AG04449 (cell line): ENCODE results near the gene IL15RA.

Experiments
- CTCF ChIA-PET: fragments of 350-600 bp; formaldehyde crosslinking; extraction: SDS; loops from one replicate; lab custom pipeline; 2021; ENCODE audit warnings: antibody characterized with exemption; lab: Yijun Ruan, JAX
- POLR2A ChIA-PET: fragments of 400-600, 350-600 bp; formaldehyde crosslinking; extraction: SDS; loops from one replicate; lab custom pipeline; 2020; ENCODE audit warnings: antibody characterized with exemption, inconsistent platforms; lab: Yijun Ruan, JAX
- DNase-seq: peaks from one replicate; pipeline ENCODE4 v3.0.0-alpha.2; 2010; ENCODE audit warnings: low read depth, low spot score
- H3K4me3 ChIP-seq: 2 replicates; pipeline ENCODE4 v1.5.1; 2011; ENCODE audit warnings: low read depth, mild to moderate bottlenecking, control low read depth, low read length
- CTCF ChIP-seq: IDR thresholded peaks from one replicate; pipeline ENCODE4 v1.5.1; 2011; ENCODE audit warnings: mild to moderate bottlenecking, moderate library complexity, low read length, control low read depth, inconsistent platforms; ENCODE audit not compliant: insufficient read depth; ENCODE audit errors: missing control alignments

IL15RA gene

GRCh38 chr10:5942001-5942400 is 35.3 kb downstream of the IL15RA start:
- ChIA-PET CTCF (no interaction called here), POLR2A (interaction anchor here (2.0 kb wide), 1 partner anchor 52 kb away, joined by 4 read pairs; the partner anchor contains the start of genes ANKRD16 and FBH1)
- H3K4me3 ChIP-seq: no peak overlapping the region
- TF ChIP-seq CTCF: no peak
- DNase-seq: no peak

GRCh38 chr10:5941579-5941978 is 35.8 kb downstream of the IL15RA start:
- H3K4me3 ChIP-seq: no peak overlapping the region
- DNase-seq: no peak
- CTCF ChIA-PET: interaction anchor here (0.9 to 1.2 kb wide), 2 partner anchors 148 to 460 kb away, joined by 3 to 4 read pairs; no protein-coding TSS in a partner anchor
- POLR2A ChIA-PET: interaction anchor here (2.0 kb wide), 1 partner anchor 52 kb away, joined by 4 read pairs; the partner anchor contains the start of genes ANKRD16 and FBH1
- TF ChIP-seq CTCF: no peak

- POLR2A ChIA-PET: interaction anchor here (0.6 to 2.0 kb wide), 2 partner anchors 36 to 51 kb away, joined by 3 to 4 read pairs; partner anchors contain the start of genes ANKRD16 and FBH1
- H3K4me3 ChIP-seq: no peak overlapping the region
- DNase-seq: no peak
- CTCF ChIA-PET: interaction anchor here (0.9 to 1.8 kb wide), 3 partner anchors 12 to 461 kb away, joined by 3 to 4 read pairs (median 4); no protein-coding TSS in a partner anchor
- TF ChIP-seq CTCF: no peak
Measured at GRCh38 chr10:5940807-5941218, 36.5 kb downstream of the IL15RA start.

GRCh38 chr10:5938291-5938690 is 39.1 kb downstream of the IL15RA start:
- H3K4me3 ChIP-seq: no peak overlapping the region
- DNase-seq: no peak
- ChIA-PET CTCF (no interaction called here), POLR2A (no interaction called here)
- no peak for TF ChIP-seq CTCF

GRCh38 chr10:5937016-5937415 is 40.3 kb downstream of the IL15RA start:
- ChIA-PET POLR2A (no interaction called here), CTCF (no interaction called here)
- DNase-seq: no peak
- no peak for TF ChIP-seq CTCF
- no peak overlapping the region for H3K4me3 ChIP-seq

- H3K4me3 ChIP-seq: no peak overlapping the region
- ChIA-PET POLR2A (interaction anchor here (0.6 kb wide), 1 partner anchor 284 kb away, joined by 3 read pairs; no protein-coding TSS in a partner anchor), CTCF (interaction anchor here (0.9 kb wide), 1 partner anchor 13 kb away, joined by 3 read pairs; no protein-coding TSS in a partner anchor)
- DNase-seq: no peak
- TF ChIP-seq CTCF: no peak
Measured at GRCh38 chr10:5935628-5936027, 41.7 kb downstream of the IL15RA start.
